H1 (cell line): ENCODE data around the gene CUL9. TPM values are rescaled to one million over a fixed set of nuclear protein-coding genes. Genes with fewer than 3 reads are reported as not detected.

Experiments used
- CTCF ChIA-PET: fragments of 300-600 bp; sonication (Branson Sonifier 250); formaldehyde crosslinking; loops from one replicate; lab custom pipeline; 2021; ENCODE audit not compliant: partially characterized antibody; lab: Charles Lee
- POLR2A ChIA-PET: fragments of 300-600 bp; sonication (Branson Sonifier 250); formaldehyde crosslinking; loops from one replicate; lab custom pipeline; 2021; ENCODE audit warnings: inconsistent platforms; ENCODE audit not compliant: partially characterized antibody; lab: Charles Lee
- DNase-seq, 2 experiments: peaks; one replicate each; pipeline versions ENCODE4 v3.0.0 to v3.0.0-alpha.2; 2010 to 2022; ENCODE audit warnings: low spot score in 2 of 2, low read depth in 1 of 2, mixed read lengths in 1 of 2
- FAIRE-seq: peaks from 2 replicates; lab custom pipeline; 2011; peaks lifted over from hg19 to GRCh38; lab: Jason Lieb, UNC
- H2AFZ ChIP-seq: 2 replicates; pipeline ENCODE4 v1.8.1; 2012; ENCODE audit warnings: low read length, inconsistent platforms
- H2AK5ac ChIP-seq: 2 replicates; pipeline ENCODE4 v1.6.1; 2013; ENCODE audit warnings: low read depth, low read length
- H2BK120ac ChIP-seq: replicated peaks from 2 replicates; pipeline ENCODE3; 2013; ENCODE audit warnings: low read depth, low read length, inconsistent platforms
- H2BK12ac ChIP-seq: 2 replicates; pipeline ENCODE4 v1.6.1; 2013; ENCODE audit warnings: low read depth, low read length
- H2BK15ac ChIP-seq: 2 replicates; pipeline ENCODE4 v1.6.1; 2013; ENCODE audit warnings: low read length
- H2BK20ac ChIP-seq: 2 replicates; pipeline ENCODE4 v1.6.1; 2013; ENCODE audit warnings: low read length
- H2BK5ac ChIP-seq: 2 replicates; pipeline ENCODE4 v1.6.1; 2013; ENCODE audit warnings: low read depth, low read length
- H3K14ac ChIP-seq: 2 replicates; pipeline ENCODE4 v1.6.1; 2013; ENCODE audit warnings: inconsistent platforms; ENCODE audit not compliant: insufficient read length
- H3K18ac ChIP-seq: 2 replicates; pipeline ENCODE4 v1.6.1; 2013; ENCODE audit warnings: low read length; ENCODE audit errors: extremely low read depth
- H3K23ac ChIP-seq: 2 replicates; pipeline ENCODE4 v1.6.1; 2013; ENCODE audit warnings: inconsistent platforms; ENCODE audit not compliant: insufficient read length
- H3K23me2 ChIP-seq: 2 replicates; pipeline ENCODE4 v1.6.1; 2013; ENCODE audit warnings: low read depth, low read length
- H3K27ac ChIP-seq: 2 replicates; pipeline ENCODE4 v1.6.1; 2011; ENCODE audit warnings: low read depth, low read length, inconsistent platforms
- H3K27me3 ChIP-seq, 4 experiments: replicated peaks in 1 of 4; 1 replicate in 1 of 4; 2 replicates in 3 of 4; pipeline versions ENCODE4 v1.6.1 to v1.8.1; 2011 to 2013; ENCODE audit warnings: low read length in 3 of 4, mild to moderate bottlenecking in 3 of 4, inconsistent platforms in 2 of 4, mixed read lengths in 2 of 4, moderate library complexity in 1 of 4; ENCODE audit not compliant: control insufficient read depth in 3 of 4, insufficient read depth in 3 of 4; ENCODE audit errors: extremely low read depth in 1 of 4
- H3K36me3 ChIP-seq, 4 experiments: 2 replicates each; pipeline versions ENCODE4 v1.6.1 to v1.8.1; 2011 to 2013; ENCODE audit warnings: mild to moderate bottlenecking in 4 of 4, low read length in 3 of 4, moderate library complexity in 2 of 4, control low read depth in 1 of 4, inconsistent platforms in 1 of 4; ENCODE audit not compliant: insufficient read depth in 4 of 4, control insufficient read depth in 2 of 4
- H3K4ac ChIP-seq: replicated peaks from 2 replicates; pipeline ENCODE3; 2013; ENCODE audit warnings: low read length, low read depth, mixed read lengths, inconsistent platforms; ENCODE audit not compliant: insufficient read length
- H3K4me1 ChIP-seq, 4 experiments: replicated peaks in 1 of 4; 1 replicate in 1 of 4; 2 replicates in 3 of 4; pipeline versions ENCODE4 v1.6.1 to v1.8.1; 2011 to 2013; ENCODE audit warnings: low read length in 3 of 4, inconsistent platforms in 2 of 4, mixed read lengths in 1 of 4; ENCODE audit not compliant: insufficient read depth in 4 of 4, control insufficient read depth in 3 of 4
- H3K4me2 ChIP-seq, 2 experiments: 2 replicates each; pipeline versions ENCODE4 v1.6.1 to v1.8.1; 2011 to 2013; ENCODE audit warnings: low read depth in 2 of 2, low read length in 2 of 2, control low read depth in 1 of 2, inconsistent platforms in 1 of 2, mild to moderate bottlenecking in 1 of 2; ENCODE audit not compliant: insufficient read depth in 1 of 2
- H3K4me3 ChIP-seq, 4 experiments: fragments of 200-600, 300-600 bp in 1 of 4; sonication (generic), shearing (Covaris generic), sonication (Bioruptor Twin) in 1 of 4; 2 replicates each; pipeline versions ENCODE4 v1.5.1 to v1.8.1; 2011 to 2016; ENCODE audit warnings: low read length in 4 of 4, low read depth in 3 of 4, control low read depth in 2 of 4, inconsistent platforms in 2 of 4, mild to moderate bottlenecking in 2 of 4, mixed read lengths in 1 of 4, moderate library complexity in 1 of 4; ENCODE audit not compliant: insufficient read depth in 2 of 4; ENCODE audit errors: extremely low read depth in 1 of 4
- H3K56ac ChIP-seq: replicated peaks from 2 replicates; pipeline ENCODE3; 2013; ENCODE audit warnings: low read depth, mild to moderate bottlenecking, mixed read lengths, low read length, inconsistent platforms; ENCODE audit not compliant: insufficient read length
- H3K79me1 ChIP-seq: 2 replicates; pipeline ENCODE4 v1.6.1; 2013; ENCODE audit warnings: low read depth, low read length, control low read depth
- H3K79me2 ChIP-seq, 2 experiments: 2 replicates each; pipeline versions ENCODE4 v1.6.1 to v1.8.1; 2012 to 2013; ENCODE audit warnings: low read length in 2 of 2, mild to moderate bottlenecking in 2 of 2, inconsistent platforms in 1 of 2; ENCODE audit not compliant: insufficient read depth in 2 of 2, control insufficient read depth in 1 of 2
- H3K9ac ChIP-seq, 4 experiments: replicated peaks in 1 of 4; 1 replicate in 1 of 4; 2 replicates in 3 of 4; pipeline versions ENCODE4 v1.6.1 to v1.8.1; 2011 to 2013; ENCODE audit warnings: low read depth in 3 of 4, low read length in 3 of 4, control low read depth in 2 of 4, mild to moderate bottlenecking in 2 of 4, moderate library complexity in 2 of 4, inconsistent platforms in 1 of 4; ENCODE audit errors: extremely low read depth in 1 of 4
- H3K9me3 ChIP-seq, 2 experiments: 2 replicates each; pipeline versions ENCODE4 v1.6.1 to v1.8.1; 2012 to 2013; ENCODE audit warnings: mild to moderate bottlenecking in 2 of 2, moderate library complexity in 2 of 2, control low read depth in 1 of 2, inconsistent platforms in 1 of 2, low read depth in 1 of 2, low read length in 1 of 2, mixed read lengths in 1 of 2; ENCODE audit not compliant: insufficient read depth in 2 of 2
- H4K20me1 ChIP-seq, 2 experiments: replicated peaks in 1 of 2; 2 replicates each; pipeline versions ENCODE3 to v1.8.1; 2011 to 2013; ENCODE audit warnings: inconsistent platforms in 2 of 2, low read length in 2 of 2, mild to moderate bottlenecking in 1 of 2; ENCODE audit not compliant: insufficient read depth in 2 of 2, control insufficient read depth in 1 of 2
- H4K5ac ChIP-seq: 2 replicates; pipeline ENCODE4 v1.6.1; 2013; ENCODE audit warnings: low read length, low read depth, mixed read lengths, inconsistent platforms; ENCODE audit not compliant: insufficient read length
- H4K8ac ChIP-seq: 2 replicates; pipeline ENCODE4 v1.8.0; 2013; ENCODE audit warnings: mild to moderate bottlenecking, moderate library complexity, low read length, inconsistent platforms; ENCODE audit not compliant: insufficient read depth; ENCODE audit errors: extremely low read depth
- H4K91ac ChIP-seq: replicated peaks from 2 replicates; pipeline ENCODE3; 2013; ENCODE audit warnings: low read length, mixed read lengths, inconsistent platforms; ENCODE audit not compliant: insufficient read length
- CEBPB ChIP-seq: IDR thresholded peaks from 2 replicates; pipeline ENCODE4 v1.6.1; 2012; ENCODE audit warnings: low read depth, low read length
- NRF1 ChIP-seq: IDR thresholded peaks from 2 replicates; pipeline ENCODE4 v1.6.1; 2011; ENCODE audit warnings: mild to moderate bottlenecking, low read depth, low read length, improper control_type of control experiment
- TCF12 ChIP-seq: IDR thresholded peaks from 2 replicates; pipeline ENCODE4 v1.6.1; 2011; ENCODE audit warnings: low read depth, mild to moderate bottlenecking, low read length
- WGBS, 2 experiments: shearing (Covaris generic) in 1 of 2; methylation state at CpG; one replicate each; pipeline versions ENCODE4 v1.1.6 to v1.1.7; 2013 to 2015; ENCODE audit warnings: low lambda C conversion rate in 2 of 2, mixed read lengths in 2 of 2, inconsistent platforms in 1 of 2, low coverage in 1 of 2, missing lambda C conversion rate in 1 of 2; ENCODE audit not compliant: insufficient replicate concordance in 2 of 2, insufficient coverage in 1 of 2, insufficient read length in 1 of 2; ENCODE audit errors: extremely low coverage in 1 of 2, missing lambda C conversion rate in 1 of 2; 5-methylcytosine and 5-hydroxymethylcytosine counted together
- polyA plus RNA-seq, 7 experiments: library from polyadenylated mRNA; depleted of rRNA in 3 of 7; stranded (reverse) in 5 of 7; unstranded in 2 of 7; fragments of >200 nt in 5 of 7; fragments of 200-250 nt in 2 of 7; gene quantifications; 1 replicate in 5 of 7; 2 replicates in 1 of 7; 4 replicates in 1 of 7; pipeline versions ENCODE4 v1.2.1 to v1.2.3, GENCODE V29; 2011 to 2013; ENCODE audit warnings: missing spikeins in 2 of 7, mixed read lengths in 2 of 7
- total RNA-seq: library from RNA; stranded (reverse); fragmentation: NEBNext Ultra II Directional; extraction: Animal tissue kit (Norgen Biotek cat#: 25700); gene quantifications from 2 replicates; pipeline ENCODE4 v1.2.1, GENCODE V29; 2021

Gene CUL9
- total and polyA plus RNA-seq, 2 of the 8 experiments (the other 6 are each of a cell fraction or from before 2014, with no cell fraction given) = 7.7 to 9.8 TPM

GRCh38 chr6:43248101-43248500, 66.1 kb downstream of the CUL9 start:
- peak overlapping the region; percentile 78 to 90 (median 82); a peak in 6 of 8 replicates for H3K4me3 ChIP-seq
- H2AFZ ChIP-seq = 0 out of 2 replicates have a peak overlapping the region, but pooled peaks have one; percentile 89
- H2BK12ac ChIP-seq = no peak overlapping the region
- no peak for FAIRE-seq
- no peak for DNase-seq
- no peak overlapping the region for H4K91ac ChIP-seq
- no peak overlapping the region for H4K5ac ChIP-seq
- H3K23ac ChIP-seq = no peak overlapping the region
- no peaks in the 10 kb centered on the region for H3K79me2 ChIP-seq
- H3K14ac ChIP-seq = no peak overlapping the region
- H2BK5ac ChIP-seq = no peak overlapping the region
- peaks cover 14% of the 10 kb centered on the region; the same call in 1 of the 2 replicates for H3K23me2 ChIP-seq
- H3K27me3 ChIP-seq = peaks cover 11 to 32% (median 26%) of the 10 kb centered on the region in 4 experiments
- peak overlapping the region; percentile 75 to 89 for H3K4me2 ChIP-seq
- H3K56ac ChIP-seq = no peak overlapping the region
- H3K18ac ChIP-seq = no peak overlapping the region
- no peak overlapping the region for H3K4ac ChIP-seq
- H3K9ac ChIP-seq = no peak overlapping the region
- H4K8ac ChIP-seq = no peak overlapping the region
- H2AK5ac ChIP-seq = no peak overlapping the region; the same call in 1 of the 2 replicates
- H2BK120ac ChIP-seq = no peak overlapping the region
- ChIA-PET POLR2A (interaction anchor here (0.6 to 1.5 kb wide), 7 partner anchors 10 to 363 kb away, joined by 3 to 5 read pairs (median 4); partner anchors contain the start of genes POLR1C, YIPF3 and ZNF318), CTCF (interaction anchor here (1.2 kb wide), 1 partner anchor 104 kb away, joined by 3 read pairs; no protein-coding TSS in a partner anchor)
- H3K36me3 ChIP-seq = no peaks in the 10 kb centered on the region
- 50% methylated on average over 3 of the region's 3 CpGs; no CpG with 5 or more reads in 1 of the 2 experiments for WGBS, 2 experiments
- H3K79me1 ChIP-seq = no peaks in the 10 kb centered on the region
- H3K9me3 ChIP-seq = no peaks in the 10 kb centered on the region
- peaks cover 0 to under 1% of the 10 kb centered on the region in 2 experiments for H4K20me1 ChIP-seq
- H2BK20ac ChIP-seq = no peak overlapping the region
- H3K27ac ChIP-seq = no peak overlapping the region
- H2BK15ac ChIP-seq = no peak overlapping the region
- peaks cover 4 to 8% (median 7%) of the 10 kb centered on the region in 4 experiments for H3K4me1 ChIP-seq
- TF ChIP-seq CEBPB = no peak
- TF ChIP-seq NRF1 = no peak
- TF ChIP-seq TCF12 = no peak
